Memory B cell (primary cell): Measurements from ENCODE around the gene CELF2.

Experiments used
- ATAC-seq: fragments of 150-1000 bp; cut with Tn5 transposase; 2 replicates; pipeline ENCODE4 v1.10.0; 2021; ENCODE audit warnings: low read depth, mild to moderate bottlenecking, moderate library complexity
- DNase-seq, 2 donors: peaks; one replicate each; pipeline ENCODE4 v3.0.0; 2022; ENCODE audit warnings: low spot score in 2 of 2
- H3K27ac Mint-ChIP-seq: one replicate; pipeline ENCODE4 v1.8.0; 2022; ENCODE audit warnings: mild to moderate bottlenecking, moderate library complexity, mixed read lengths
- H3K27me3 Mint-ChIP-seq: one replicate; pipeline ENCODE4 v1.8.0; 2022; ENCODE audit warnings: mixed read lengths
- H3K36me3 Mint-ChIP-seq: one replicate; pipeline ENCODE4 v1.8.0; 2022; ENCODE audit warnings: mild to moderate bottlenecking, mixed read lengths
- H3K4me1 Mint-ChIP-seq: one replicate; pipeline ENCODE4 v1.8.0; 2022; ENCODE audit warnings: mixed read lengths
- H3K4me3 Mint-ChIP-seq: one replicate; pipeline ENCODE4 v1.8.0; 2022; ENCODE audit warnings: mild to moderate bottlenecking, moderate library complexity, mixed read lengths
- H3K9me3 Mint-ChIP-seq: one replicate; pipeline ENCODE4 v1.8.0; 2022; ENCODE audit warnings: mixed read lengths

Gene CELF2

GRCh38 chr10:11010582-11010981 is 7.1 kb upstream of the CELF2 start:
- H3K9me3 Mint-ChIP-seq, result no peaks in the 10 kb centered on the region
- H3K4me3 Mint-ChIP-seq, result no peak overlapping the region
- H3K4me1 Mint-ChIP-seq, result peaks cover 7% of the 10 kb centered on the region
- no peaks in the 10 kb centered on the region for H3K36me3 Mint-ChIP-seq
- ATAC-seq, result no peak
- DNase-seq, result no peak
- H3K27me3 Mint-ChIP-seq, result peaks cover 39% of the 10 kb centered on the region
- H3K27ac Mint-ChIP-seq, result no peak overlapping the region

- peaks cover 39% of the 10 kb centered on the region for H3K27me3 Mint-ChIP-seq
- ATAC-seq, result no peak
These were observed 6.2 kb upstream of the CELF2 start for GRCh38 chr10:11011436-11011835.

GRCh38 chr10:11011984-11012383 is 5.7 kb upstream of the CELF2 start:
- Mint-ChIP-seq H3K4me3 (no peak overlapping the region), H3K4me1 (peaks cover 7% of the 10 kb centered on the region), H3K9me3 (no peaks in the 10 kb centered on the region), H3K27ac (no peak overlapping the region), H3K36me3 (no peaks in the 10 kb centered on the region), H3K27me3 (peaks cover 39% of the 10 kb centered on the region)
- ATAC-seq (no peak), DNase-seq (no peak)

More at GRCh38 chr10:11011436-11011835, 6.2 kb upstream of the CELF2 start:
- H3K27ac Mint-ChIP-seq, result no peak overlapping the region
- H3K4me1 Mint-ChIP-seq, result peaks cover 7% of the 10 kb centered on the region
- H3K36me3 Mint-ChIP-seq, result no peaks in the 10 kb centered on the region
- DNase-seq, result no peak
- no peak overlapping the region for H3K4me3 Mint-ChIP-seq
- no peaks in the 10 kb centered on the region for H3K9me3 Mint-ChIP-seq

- ATAC-seq (no peak), DNase-seq (no peak)
- no peaks in the 10 kb centered on the region for H3K36me3 Mint-ChIP-seq
- no peak overlapping the region for H3K4me3 Mint-ChIP-seq
- H3K27me3 Mint-ChIP-seq, result peaks cover 39% of the 10 kb centered on the region
- H3K27ac Mint-ChIP-seq, result no peak overlapping the region
- peaks cover 10% of the 10 kb centered on the region for H3K4me1 Mint-ChIP-seq
- H3K9me3 Mint-ChIP-seq, result no peaks in the 10 kb centered on the region
These were observed 5.0 kb upstream of the CELF2 start for GRCh38 chr10:11012421-11013295.

- peaks cover 9% of the 10 kb centered on the region for H3K4me1 Mint-ChIP-seq
- H3K4me3 Mint-ChIP-seq, result no peak overlapping the region
- H3K27me3 Mint-ChIP-seq, result peaks cover 35% of the 10 kb centered on the region
- no peak overlapping the region for H3K27ac Mint-ChIP-seq
- no peaks in the 10 kb centered on the region for H3K36me3 Mint-ChIP-seq
- no peaks in the 10 kb centered on the region for H3K9me3 Mint-ChIP-seq
- DNase-seq (no peak), ATAC-seq (no peak)
These were observed 3.8 kb upstream of the CELF2 start for GRCh38 chr10:11013836-11014235.

GRCh38 chr10:11014671-11015445 is 2.8 kb upstream of the CELF2 start:
- H3K4me1 Mint-ChIP-seq, result peaks cover 11% of the 10 kb centered on the region
- ATAC-seq (no peak), DNase-seq (no peak)
- no peak overlapping the region for H3K27ac Mint-ChIP-seq
- H3K27me3 Mint-ChIP-seq, result peaks cover 30% of the 10 kb centered on the region
- no peak overlapping the region for H3K4me3 Mint-ChIP-seq
- H3K36me3 Mint-ChIP-seq, result no peaks in the 10 kb centered on the region
- no peaks in the 10 kb centered on the region for H3K9me3 Mint-ChIP-seq

- peaks cover 11% of the 10 kb centered on the region for H3K4me1 Mint-ChIP-seq
- H3K4me3 Mint-ChIP-seq, result no peak overlapping the region
- DNase-seq (no peak), ATAC-seq (no peak)
- no peaks in the 10 kb centered on the region for H3K9me3 Mint-ChIP-seq
- no peak overlapping the region for H3K27ac Mint-ChIP-seq
- H3K36me3 Mint-ChIP-seq, result no peaks in the 10 kb centered on the region
- H3K27me3 Mint-ChIP-seq, result peaks cover 31% of the 10 kb centered on the region
These were observed 2.2 kb upstream of the CELF2 start for GRCh38 chr10:11015446-11015934.

- ATAC-seq (peak; percentile 20), DNase-seq (no peak)
- Mint-ChIP-seq H3K27me3 (peaks cover 25% of the 10 kb centered on the region), H3K4me3 (peak overlapping the region; percentile 78), H3K4me1 (peaks cover 11% of the 10 kb centered on the region), H3K36me3 (no peaks in the 10 kb centered on the region), H3K27ac (no peak overlapping the region), H3K9me3 (no peaks in the 10 kb centered on the region)
These were observed 587 bp upstream of the CELF2 start for GRCh38 chr10:11017000-11017569.

- H3K27ac Mint-ChIP-seq, result peak overlapping the region; percentile 16
- H3K27me3 Mint-ChIP-seq, result peaks cover 17% of the 10 kb centered on the region
- DNase-seq (peak in 1 of 2 donors; percentile 3), ATAC-seq (no peak)
- H3K4me1 Mint-ChIP-seq, result peaks cover 7% of the 10 kb centered on the region
- H3K9me3 Mint-ChIP-seq, result no peaks in the 10 kb centered on the region
- H3K4me3 Mint-ChIP-seq, result peak overlapping the region; percentile 68
- no peaks in the 10 kb centered on the region for H3K36me3 Mint-ChIP-seq
These were observed 765 bp downstream of the CELF2 start for GRCh38 chr10:11018432-11018841.

GRCh38 chr10:11018855-11019631 is 1.4 kb downstream of the CELF2 start:
- Mint-ChIP-seq H3K4me3 (peak overlapping the region; percentile 68), H3K36me3 (no peaks in the 10 kb centered on the region), H3K9me3 (no peaks in the 10 kb centered on the region), H3K4me1 (peaks cover 7% of the 10 kb centered on the region), H3K27ac (peak overlapping the region; percentile 16), H3K27me3 (peaks cover 17% of the 10 kb centered on the region)
- DNase-seq (no peak), ATAC-seq (no peak)

GRCh38 chr10:11019724-11020547 is 2.3 kb downstream of the CELF2 start:
- H3K4me3 Mint-ChIP-seq, result no peak overlapping the region
- ATAC-seq, result no peak
- no peak overlapping the region for H3K27ac Mint-ChIP-seq
- peaks cover 7% of the 10 kb centered on the region for H3K4me1 Mint-ChIP-seq
- no peaks in the 10 kb centered on the region for H3K9me3 Mint-ChIP-seq
- H3K27me3 Mint-ChIP-seq, result peaks cover 14% of the 10 kb centered on the region
- H3K36me3 Mint-ChIP-seq, result no peaks in the 10 kb centered on the region
- no peak for DNase-seq

- no peaks in the 10 kb centered on the region for H3K36me3 Mint-ChIP-seq
- H3K4me1 Mint-ChIP-seq, result peaks cover 7% of the 10 kb centered on the region
- no peaks in the 10 kb centered on the region for H3K9me3 Mint-ChIP-seq
- no peak overlapping the region for H3K4me3 Mint-ChIP-seq
- ATAC-seq (no peak), DNase-seq (no peak)
- peaks cover 9% of the 10 kb centered on the region for H3K27me3 Mint-ChIP-seq
- H3K27ac Mint-ChIP-seq, result no peak overlapping the region
These were observed 2.9 kb downstream of the CELF2 start for GRCh38 chr10:11020548-11020942.

- no peak overlapping the region for H3K27ac Mint-ChIP-seq
- H3K4me1 Mint-ChIP-seq, result peaks cover 6% of the 10 kb centered on the region
- H3K9me3 Mint-ChIP-seq, result no peaks in the 10 kb centered on the region
- DNase-seq, result no peak
- peaks cover 10% of the 10 kb centered on the region for H3K27me3 Mint-ChIP-seq
- ATAC-seq, result no peak
- no peak overlapping the region for H3K4me3 Mint-ChIP-seq
- no peaks in the 10 kb centered on the region for H3K36me3 Mint-ChIP-seq
These were observed 4.5 kb downstream of the CELF2 start for GRCh38 chr10:11022213-11022612.
